ENCODE results near the gene VAV1.
"Not testable (repeated sequence)": the region's sequence is repeated elsewhere in the genome, so short reads cannot be mapped to it uniquely, and the experiment has no call there.

The VAV1 gene

GRCh38 chr19:6790194-6791128 is 18.0 kb downstream of the VAV1 start:
- DNase-seq (ENCODE audit: low spot score), result no peak

GRCh38 chr19:6791237-6791636 is 18.7 kb downstream of the VAV1 start:
- no peak for DNase-seq (ENCODE audit: low spot score)

GRCh38 chr19:6793411-6793810 is 20.9 kb downstream of the VAV1 start:
- no peak for DNase-seq (ENCODE audit: low spot score)

GRCh38 chr19:6793973-6794372 is 21.5 kb downstream of the VAV1 start:
- no peak for DNase-seq (ENCODE audit: low spot score)

GRCh38 chr19:6794686-6795431 is 22.4 kb downstream of the VAV1 start:
- no peak for DNase-seq (ENCODE audit: low spot score)

GRCh38 chr19:6796278-6796677 is 23.8 kb downstream of the VAV1 start:
- DNase-seq (ENCODE audit: low spot score), result no peak

GRCh38 chr19:6797646-6798045 is 25.1 kb downstream of the VAV1 start:
- no peak for DNase-seq (ENCODE audit: low spot score)

- DNase-seq (ENCODE audit: low spot score), result not testable (repeated sequence)
Observed at GRCh38 chr19:6800160-6800790, 27.8 kb downstream of the VAV1 start.

- no peak for DNase-seq (ENCODE audit: low spot score)
Observed at GRCh38 chr19:6800991-6801484, 28.5 kb downstream of the VAV1 start.

GRCh38 chr19:6801485-6802086 is 29.1 kb downstream of the VAV1 start:
- no peak for DNase-seq (ENCODE audit: low spot score)

- DNase-seq (ENCODE audit: low spot score), result no peak
Observed at GRCh38 chr19:6802336-6803035, 30.0 kb downstream of the VAV1 start.

GRCh38 chr19:6803036-6803404 is 30.5 kb downstream of the VAV1 start:
- DNase-seq (ENCODE audit: low spot score), result no peak

- DNase-seq (ENCODE audit: low spot score), result no peak
Observed at GRCh38 chr19:6806488-6806887, 34.0 kb downstream of the VAV1 start.

GRCh38 chr19:6807291-6807690 is 34.8 kb downstream of the VAV1 start:
- no peak for DNase-seq (ENCODE audit: low spot score)

GRCh38 chr19:6808494-6808893 is 36.0 kb downstream of the VAV1 start:
- no peak for DNase-seq (ENCODE audit: low spot score)

- no peak for DNase-seq (ENCODE audit: low spot score)
Observed at GRCh38 chr19:6809262-6809661, 36.8 kb downstream of the VAV1 start.

- DNase-seq (ENCODE audit: low spot score), result no peak
Observed at GRCh38 chr19:6811378-6811777, 38.9 kb downstream of the VAV1 start.

- DNase-seq (ENCODE audit: low spot score), result peak; percentile 71
Observed at GRCh38 chr19:6811906-6812305, 39.4 kb downstream of the VAV1 start.

- DNase-seq (ENCODE audit: low spot score), result no peak
Observed at GRCh38 chr19:6812612-6813011, 40.1 kb downstream of the VAV1 start.

- DNase-seq (ENCODE audit: low spot score), result no peak
Observed at GRCh38 chr19:6813659-6814058, 41.2 kb downstream of the VAV1 start.

- DNase-seq (ENCODE audit: low spot score), result no peak
Observed at GRCh38 chr19:6817179-6817578, 44.7 kb downstream of the VAV1 start.

GRCh38 chr19:6818246-6818645 is 45.7 kb downstream of the VAV1 start:
- no peak for DNase-seq (ENCODE audit: low spot score)
